ENCODE results near the gene USP21. TPM values are rescaled to one million over a fixed set of nuclear protein-coding genes. Genes with fewer than 3 reads are reported as not detected.

USP21 gene
- polyA plus RNA-seq, 1 of the 3 experiments (the other 2 are of a cell fraction), result 26.8 TPM

DNA sequence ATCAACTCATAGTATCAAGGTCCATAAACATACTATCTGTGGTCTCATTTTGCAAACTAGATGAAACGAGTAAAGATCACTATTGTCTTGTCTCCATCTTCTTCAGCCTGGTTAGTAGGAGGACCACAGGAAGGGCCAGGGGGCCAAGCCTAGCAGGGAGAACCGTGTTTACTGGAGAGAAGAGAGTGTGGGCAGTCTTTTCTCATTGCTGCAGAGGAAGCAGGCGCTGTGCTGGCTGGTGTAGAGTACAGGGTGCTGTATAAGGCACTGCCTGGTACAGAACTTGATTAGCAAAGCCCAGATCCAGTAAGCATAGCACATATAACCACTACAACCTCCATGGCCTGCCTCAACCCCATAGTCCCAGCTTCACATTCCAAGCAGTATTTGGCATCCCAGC lies 28.0 kb downstream of the USP21 start (continued):
- TF ChIP-seq, protein P1, sequence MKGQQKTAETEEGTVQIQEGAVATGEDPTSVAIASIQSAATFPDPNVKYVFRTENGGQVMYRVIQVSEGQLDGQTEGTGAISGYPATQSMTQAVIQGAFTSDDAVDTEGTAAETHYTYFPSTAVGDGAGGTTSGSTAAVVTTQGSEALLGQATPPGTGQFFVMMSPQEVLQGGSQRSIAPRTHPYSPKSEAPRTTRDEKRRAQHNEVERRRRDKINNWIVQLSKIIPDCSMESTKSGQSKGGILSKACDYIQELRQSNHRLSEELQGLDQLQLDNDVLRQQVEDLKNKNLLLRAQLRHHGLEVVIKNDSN (IDR thresholded peaks at IDR 0.05; ENCODE audit: borderline replicate concordance, low read depth), result no peak
- no peak for TF ChIP-seq RAD21 (IDR thresholded peaks at IDR 0.05; ENCODE audit: low read length)

DNA sequence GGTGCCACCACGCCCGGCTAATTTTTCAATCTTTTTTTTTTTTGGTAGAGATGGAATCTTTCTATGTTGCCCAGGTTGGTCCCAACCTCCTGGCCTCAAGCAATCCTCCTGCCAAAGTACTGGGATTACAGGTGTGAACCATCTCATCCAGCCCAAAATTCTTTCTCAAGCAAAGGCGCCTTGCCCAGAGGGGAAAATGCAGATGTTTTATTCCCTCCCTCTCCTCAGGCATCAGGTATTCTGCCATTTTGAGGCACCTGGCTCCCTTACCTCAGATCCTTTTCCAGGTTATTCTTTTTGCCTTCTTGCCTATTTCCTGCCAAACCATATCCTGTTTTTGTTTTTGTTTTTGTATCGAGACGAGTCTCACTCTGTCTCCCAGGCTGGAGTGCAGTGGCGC lies 29.1 kb downstream of the USP21 start:
- POLR2A ChIA-PET, result interaction anchor here (0.7 kb wide), 1 partner anchor 31 kb away, joined by 4 read pairs; no protein-coding TSS in a partner anchor
- Histone ChIP-seq H3K27me3 (ENCODE audit: insufficient read depth) (no peaks in the 10 kb centered on the region), H3K4me2 (no peak overlapping the region), H2AFZ (ENCODE audit: low read depth) (no peak overlapping the region), H3K4me3 (ENCODE audit: low read depth in 2 of 2, low read length in 1 of 2) (no peak overlapping the region), H4K20me1 (ENCODE audit: insufficient read depth) (no peaks in the 10 kb centered on the region), H3K9me3 (no peaks in the 10 kb centered on the region), H3K27ac (ENCODE audit: low read depth in 2 of 2, low read length in 1 of 2) (no peak overlapping the region), H3K79me2 (ENCODE audit: insufficient read depth) (no peaks in the 10 kb centered on the region), H3K9ac (no peak overlapping the region), H3K36me3 (replicated peaks in 1 of 2; ENCODE audit: control insufficient read depth in 1 of 2, insufficient read depth in 2 of 2, low read length in 1 of 2) (peaks cover 0 to 19% of the 10 kb centered on the region in 2 experiments), H3F3A (replicated peaks; ENCODE audit: insufficient read depth) (peaks cover 5% of the 10 kb centered on the region), H3K9me2 (no peaks in the 10 kb centered on the region), H3K4me1 (ENCODE audit: control insufficient read depth in 1 of 2, insufficient read depth in 2 of 2, low read depth in 1 of 2, low read length in 1 of 2) (peaks cover 0 to 17% of the 10 kb centered on the region in 2 experiments; a peak in 3 of 4 replicates)
- 89% methylated on average over 6 of the region's 6 CpGs for WGBS (ENCODE audit: low lambda C conversion rate)
- CTCF ChIA-PET, result no interaction called here
- DNase-seq, result no peak
- TF ChIP-seq, protein P2, sequence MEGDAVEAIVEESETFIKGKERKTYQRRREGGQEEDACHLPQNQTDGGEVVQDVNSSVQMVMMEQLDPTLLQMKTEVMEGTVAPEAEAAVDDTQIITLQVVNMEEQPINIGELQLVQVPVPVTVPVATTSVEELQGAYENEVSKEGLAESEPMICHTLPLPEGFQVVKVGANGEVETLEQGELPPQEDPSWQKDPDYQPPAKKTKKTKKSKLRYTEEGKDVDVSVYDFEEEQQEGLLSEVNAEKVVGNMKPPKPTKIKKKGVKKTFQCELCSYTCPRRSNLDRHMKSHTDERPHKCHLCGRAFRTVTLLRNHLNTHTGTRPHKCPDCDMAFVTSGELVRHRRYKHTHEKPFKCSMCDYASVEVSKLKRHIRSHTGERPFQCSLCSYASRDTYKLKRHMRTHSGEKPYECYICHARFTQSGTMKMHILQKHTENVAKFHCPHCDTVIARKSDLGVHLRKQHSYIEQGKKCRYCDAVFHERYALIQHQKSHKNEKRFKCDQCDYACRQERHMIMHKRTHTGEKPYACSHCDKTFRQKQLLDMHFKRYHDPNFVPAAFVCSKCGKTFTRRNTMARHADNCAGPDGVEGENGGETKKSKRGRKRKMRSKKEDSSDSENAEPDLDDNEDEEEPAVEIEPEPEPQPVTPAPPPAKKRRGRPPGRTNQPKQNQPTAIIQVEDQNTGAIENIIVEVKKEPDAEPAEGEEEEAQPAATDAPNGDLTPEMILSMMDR (IDR thresholded peaks at IDR 0.05), result no peak
- TF ChIP-seq, protein P3, sequence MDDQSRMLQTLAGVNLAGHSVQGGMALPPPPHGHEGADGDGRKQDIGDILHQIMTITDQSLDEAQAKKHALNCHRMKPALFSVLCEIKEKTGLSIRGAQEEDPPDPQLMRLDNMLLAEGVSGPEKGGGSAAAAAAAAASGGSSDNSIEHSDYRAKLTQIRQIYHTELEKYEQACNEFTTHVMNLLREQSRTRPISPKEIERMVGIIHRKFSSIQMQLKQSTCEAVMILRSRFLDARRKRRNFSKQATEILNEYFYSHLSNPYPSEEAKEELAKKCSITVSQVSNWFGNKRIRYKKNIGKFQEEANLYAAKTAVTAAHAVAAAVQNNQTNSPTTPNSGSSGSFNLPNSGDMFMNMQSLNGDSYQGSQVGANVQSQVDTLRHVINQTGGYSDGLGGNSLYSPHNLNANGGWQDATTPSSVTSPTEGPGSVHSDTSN (IDR thresholded peaks at IDR 0.05), result no peak
- TF ChIP-seq, protein P4, sequence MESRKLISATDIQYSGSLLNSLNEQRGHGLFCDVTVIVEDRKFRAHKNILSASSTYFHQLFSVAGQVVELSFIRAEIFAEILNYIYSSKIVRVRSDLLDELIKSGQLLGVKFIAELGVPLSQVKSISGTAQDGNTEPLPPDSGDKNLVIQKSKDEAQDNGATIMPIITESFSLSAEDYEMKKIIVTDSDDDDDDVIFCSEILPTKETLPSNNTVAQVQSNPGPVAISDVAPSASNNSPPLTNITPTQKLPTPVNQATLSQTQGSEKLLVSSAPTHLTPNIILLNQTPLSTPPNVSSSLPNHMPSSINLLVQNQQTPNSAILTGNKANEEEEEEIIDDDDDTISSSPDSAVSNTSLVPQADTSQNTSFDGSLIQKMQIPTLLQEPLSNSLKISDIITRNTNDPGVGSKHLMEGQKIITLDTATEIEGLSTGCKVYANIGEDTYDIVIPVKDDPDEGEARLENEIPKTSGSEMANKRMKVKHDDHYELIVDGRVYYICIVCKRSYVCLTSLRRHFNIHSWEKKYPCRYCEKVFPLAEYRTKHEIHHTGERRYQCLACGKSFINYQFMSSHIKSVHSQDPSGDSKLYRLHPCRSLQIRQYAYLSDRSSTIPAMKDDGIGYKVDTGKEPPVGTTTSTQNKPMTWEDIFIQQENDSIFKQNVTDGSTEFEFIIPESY (IDR thresholded peaks at IDR 0.05; ENCODE audit: borderline replicate concordance, low read depth), result no peak

DNA sequence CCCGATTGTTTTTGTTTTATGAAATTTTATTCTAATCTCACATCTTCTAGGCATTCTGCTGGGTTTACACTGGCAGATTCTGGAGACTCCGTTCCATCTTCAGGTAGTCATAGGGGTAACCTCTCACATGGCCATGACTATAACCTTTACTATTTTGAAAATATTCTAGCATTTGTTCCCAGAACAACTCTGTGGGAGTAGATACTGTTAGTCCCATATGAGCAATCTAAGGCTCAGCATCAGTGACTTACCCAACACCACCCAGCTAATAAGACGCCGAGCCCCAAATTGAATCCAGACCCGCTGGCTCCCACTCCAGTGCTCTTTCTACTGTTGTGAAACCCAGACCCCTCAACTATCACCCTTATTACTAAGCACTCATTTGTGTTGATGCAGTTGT lies 29.7 kb downstream of the USP21 start:
- H3K4me3 ChIP-seq (ENCODE audit: low read depth in 2 of 2, low read length in 1 of 2), result no peak overlapping the region
- no peak overlapping the region for H3K27ac ChIP-seq (ENCODE audit: low read depth in 2 of 2, low read length in 1 of 2)
- WGBS (ENCODE audit: low lambda C conversion rate), result 91% methylated on average over 5 of the region's 5 CpGs
- ChIA-PET CTCF (interaction anchor here (1.1 kb wide), 1 partner anchor 21 kb away, joined by 3 read pairs; no protein-coding TSS in a partner anchor), POLR2A (no interaction called here)
- H3F3A ChIP-seq (replicated peaks; ENCODE audit: insufficient read depth), result peaks cover 5% of the 10 kb centered on the region
- no peaks in the 10 kb centered on the region for H3K9me2 ChIP-seq
- H3K36me3 ChIP-seq (replicated peaks in 1 of 2; ENCODE audit: control insufficient read depth in 1 of 2, insufficient read depth in 2 of 2, low read length in 1 of 2), result peaks cover 0 to 19% of the 10 kb centered on the region in 2 experiments
- no peaks in the 10 kb centered on the region for H4K20me1 ChIP-seq (ENCODE audit: insufficient read depth)
- H3K4me1 ChIP-seq (ENCODE audit: control insufficient read depth in 1 of 2, insufficient read depth in 2 of 2, low read depth in 1 of 2, low read length in 1 of 2), result peaks cover 0 to 17% of the 10 kb centered on the region in 2 experiments; a peak in 3 of 4 replicates
- H3K79me2 ChIP-seq (ENCODE audit: insufficient read depth), result no peaks in the 10 kb centered on the region
- H3K27me3 ChIP-seq (ENCODE audit: insufficient read depth), result no peaks in the 10 kb centered on the region
- DNase-seq, result no peak
- H3K4me2 ChIP-seq, result no peak overlapping the region
- H3K9ac ChIP-seq, result no peak overlapping the region
- no peaks in the 10 kb centered on the region for H3K9me3 ChIP-seq
- no peak overlapping the region for H2AFZ ChIP-seq (ENCODE audit: low read depth)
- TF ChIP-seq FOSL2 (IDR thresholded peaks at IDR 0.05; ENCODE audit: borderline replicate concordance, low read depth) (no peak), TCF12 (IDR thresholded peaks at IDR 0.05) (no peak), NRF1 (IDR thresholded peaks at IDR 0.05; ENCODE audit: low read depth, low read length) (no peak), POLR2AphosphoS5 (IDR thresholded peaks at IDR 0.05; ENCODE audit: low read depth, low read length) (no peak), FOXJ3 (CRISPR knock-in tag; IDR thresholded peaks at IDR 0.05) (no peak), CHD2 (IDR thresholded peaks at IDR 0.05; ENCODE audit: low read length, partially characterized antibody) (no peak), GABPA (IDR thresholded peaks at IDR 0.05; ENCODE audit: low read depth) (no peak), MEF2A (IDR thresholded peaks at IDR 0.05; ENCODE audit: borderline replicate concordance, low read depth) (no peak)
- TF ChIP-seq, protein P2 (IDR thresholded peaks at IDR 0.05), result no peak
- TF ChIP-seq, protein P4 (IDR thresholded peaks at IDR 0.05; ENCODE audit: borderline replicate concordance, low read depth), result no peak

Data from SK-N-SH (cell line).